ENCODE measurements around the gene CALML6. TPM values are rescaled to one million over a fixed set of nuclear protein-coding genes. Genes with fewer than 3 reads are reported as not detected.

CALML6 gene
- total and polyA plus RNA-seq, 10 of the 15 experiments (the other 5 are each of a cell fraction or from before 2014, with no cell fraction given): 0.07 to 1.3 (median 0.21) TPM; not detected in 5

DNA sequence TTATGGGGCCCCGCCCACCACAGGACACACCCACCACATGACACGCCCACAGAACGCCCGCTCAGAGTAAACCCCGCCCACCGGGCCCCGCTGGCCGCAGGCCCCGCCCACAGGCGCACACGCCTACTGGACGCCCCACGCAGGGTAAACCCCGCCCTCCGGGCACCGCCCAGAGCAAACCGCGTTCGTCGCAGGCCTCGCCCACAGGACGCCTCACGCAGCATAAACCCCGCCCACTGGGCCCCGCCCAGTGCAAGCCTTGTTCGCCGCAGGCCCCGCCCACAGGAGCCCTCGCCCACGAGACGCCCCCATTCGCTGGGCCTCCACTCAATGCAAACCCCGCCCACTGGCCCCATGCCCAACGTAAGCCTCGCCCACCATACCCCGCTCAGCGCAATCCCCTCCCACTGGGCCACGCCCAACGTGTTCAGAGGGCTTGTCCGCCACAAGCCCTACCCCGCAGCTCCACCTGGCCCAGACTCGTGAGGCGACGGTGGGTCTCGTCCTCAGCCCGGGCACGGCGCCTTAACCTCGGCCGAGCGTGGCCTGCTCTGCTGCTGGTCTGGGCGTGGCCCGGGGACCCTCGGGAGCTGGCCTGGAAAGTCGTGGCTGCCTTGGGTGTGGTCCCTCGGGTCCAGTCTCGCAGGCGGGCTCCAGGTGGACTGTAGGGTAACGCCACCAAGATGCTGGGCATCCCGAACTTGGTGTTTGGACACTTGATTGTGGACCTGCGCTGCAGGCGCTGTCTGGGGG lies 4.4 kb downstream of the CALML6 start (continued):
- TF ChIP-seq EP300 (IDR thresholded peaks at IDR 0.05; ENCODE audit: borderline replicate concordance in 1 of 2, control insufficient read depth in 1 of 2, low read depth in 2 of 2, low read length in 2 of 2) (no peak), STAT1 (conservative IDR thresholded peaks at IDR 0.05) (no peak), ZNF274 (IDR thresholded peaks at IDR 0.05; ENCODE audit: insufficient read depth, insufficient read length) (no peak), HDGF (IDR thresholded peaks at IDR 0.05) (peak; percentile 99), EZH2 (IDR thresholded peaks at IDR 0.05; ENCODE audit: borderline replicate concordance, control insufficient read depth, low read depth, low read length) (no peak), BRCA1 (IDR thresholded peaks at IDR 0.05; ENCODE audit: low read depth, low read length) (no peak), ZBTB40 (IDR thresholded peaks at IDR 0.05; ENCODE audit: borderline replicate concordance) (no peak), CREM (IDR thresholded peaks at IDR 0.05; ENCODE audit: low read depth) (no peak), USF1 (IDR thresholded peaks at IDR 0.05; ENCODE audit: borderline replicate concordance, extremely low read length, insufficient read depth, low read depth, low read length) (peak; percentile 33), MAX (IDR thresholded peaks at IDR 0.05; ENCODE audit: low read depth, low read length) (no peak), CBX3 (IDR thresholded peaks at IDR 0.05; ENCODE audit: borderline replicate concordance, low read depth) (no peak), ASH2L (IDR thresholded peaks at IDR 0.05; ENCODE audit: borderline replicate concordance, low read depth) (no peak), RCOR1 (conservative IDR thresholded peaks at IDR 0.05; ENCODE audit: low read depth, low read length) (no peak), NFYB (IDR thresholded peaks at IDR 0.05; ENCODE audit: insufficient read depth, low read depth, low read length) (0 out of 2 replicates have a peak, but pooled peaks have one; percentile 15), IRF5 (IDR thresholded peaks at IDR 0.05; ENCODE audit: borderline replicate concordance) (no peak)
- TF ChIP-seq, protein P1, sequence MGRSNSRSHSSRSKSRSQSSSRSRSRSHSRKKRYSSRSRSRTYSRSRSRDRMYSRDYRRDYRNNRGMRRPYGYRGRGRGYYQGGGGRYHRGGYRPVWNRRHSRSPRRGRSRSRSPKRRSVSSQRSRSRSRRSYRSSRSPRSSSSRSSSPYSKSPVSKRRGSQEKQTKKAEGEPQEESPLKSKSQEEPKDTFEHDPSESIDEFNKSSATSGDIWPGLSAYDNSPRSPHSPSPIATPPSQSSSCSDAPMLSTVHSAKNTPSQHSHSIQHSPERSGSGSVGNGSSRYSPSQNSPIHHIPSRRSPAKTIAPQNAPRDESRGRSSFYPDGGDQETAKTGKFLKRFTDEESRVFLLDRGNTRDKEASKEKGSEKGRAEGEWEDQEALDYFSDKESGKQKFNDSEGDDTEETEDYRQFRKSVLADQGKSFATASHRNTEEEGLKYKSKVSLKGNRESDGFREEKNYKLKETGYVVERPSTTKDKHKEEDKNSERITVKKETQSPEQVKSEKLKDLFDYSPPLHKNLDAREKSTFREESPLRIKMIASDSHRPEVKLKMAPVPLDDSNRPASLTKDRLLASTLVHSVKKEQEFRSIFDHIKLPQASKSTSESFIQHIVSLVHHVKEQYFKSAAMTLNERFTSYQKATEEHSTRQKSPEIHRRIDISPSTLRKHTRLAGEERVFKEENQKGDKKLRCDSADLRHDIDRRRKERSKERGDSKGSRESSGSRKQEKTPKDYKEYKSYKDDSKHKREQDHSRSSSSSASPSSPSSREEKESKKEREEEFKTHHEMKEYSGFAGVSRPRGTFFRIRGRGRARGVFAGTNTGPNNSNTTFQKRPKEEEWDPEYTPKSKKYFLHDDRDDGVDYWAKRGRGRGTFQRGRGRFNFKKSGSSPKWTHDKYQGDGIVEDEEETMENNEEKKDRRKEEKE (IDR thresholded peaks at IDR 0.05): no peak
- TF ChIP-seq, protein P2, sequence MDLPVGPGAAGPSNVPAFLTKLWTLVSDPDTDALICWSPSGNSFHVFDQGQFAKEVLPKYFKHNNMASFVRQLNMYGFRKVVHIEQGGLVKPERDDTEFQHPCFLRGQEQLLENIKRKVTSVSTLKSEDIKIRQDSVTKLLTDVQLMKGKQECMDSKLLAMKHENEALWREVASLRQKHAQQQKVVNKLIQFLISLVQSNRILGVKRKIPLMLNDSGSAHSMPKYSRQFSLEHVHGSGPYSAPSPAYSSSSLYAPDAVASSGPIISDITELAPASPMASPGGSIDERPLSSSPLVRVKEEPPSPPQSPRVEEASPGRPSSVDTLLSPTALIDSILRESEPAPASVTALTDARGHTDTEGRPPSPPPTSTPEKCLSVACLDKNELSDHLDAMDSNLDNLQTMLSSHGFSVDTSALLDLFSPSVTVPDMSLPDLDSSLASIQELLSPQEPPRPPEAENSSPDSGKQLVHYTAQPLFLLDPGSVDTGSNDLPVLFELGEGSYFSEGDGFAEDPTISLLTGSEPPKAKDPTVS (IDR thresholded peaks at IDR 0.05; ENCODE audit: low read depth, low read length): no peak

Measured in GM12878 (cell line).